Left ventricle myocardium inferior (tissue), 1 donor: ENCODE results near the gene NHERF2. TPM values are rescaled to one million over a fixed set of nuclear protein-coding genes. Genes with fewer than 3 reads are reported as not detected.

Source experiments
- DNase-seq: peaks from one replicate; pipeline ENCODE4 v3.0.0-alpha.2; 2020
- H3K27ac ChIP-seq: fragments of 200-600 bp; replicated peaks from 2 replicates; pipeline ENCODE4 v1.8.0; 2021
- H3K27me3 ChIP-seq: fragments of 200-600 bp; 2 replicates; pipeline ENCODE4 v1.8.0; 2021; ENCODE audit warnings: low read depth
- H3K36me3 ChIP-seq: fragments of 200-600 bp; 2 replicates; pipeline ENCODE4 v1.8.0; 2021
- H3K4me1 ChIP-seq: fragments of 200-600 bp; 2 replicates; pipeline ENCODE4 v1.8.0; 2021
- H3K4me3 ChIP-seq: fragments of 200-600 bp; 2 replicates; pipeline ENCODE4 v1.8.0; 2021; ENCODE audit warnings: mild to moderate bottlenecking, moderate library complexity
- H3K9me3 ChIP-seq: fragments of 200-600 bp; replicated peaks from 2 replicates; pipeline ENCODE4 v1.8.0; 2021
- CTCF ChIP-seq: fragments of 200-600 bp; IDR thresholded peaks from 2 replicates; pipeline ENCODE4 v1.8.0; 2021; ENCODE audit warnings: antibody characterized with exemption, mild to moderate bottlenecking, borderline replicate concordance
- intact Hi-C: fragments of 100-400 bp; cut with micrococcal nuclease; formaldehyde crosslinking; loops from one replicate; pipeline ENCODE4 v1.11.0; 2022
- total RNA-seq: library from RNA; stranded (reverse); fragmentation: NEBNext Ultra II Directional; extraction: Animal tissue kit (Norgen Biotek cat#: 25700); gene quantifications from one replicate; pipeline ENCODE4 v1.2.1, GENCODE V29; 2021
- donor health status: DM: no; HTN: yes; CAD: no; lungs with severe emphysema.

The NHERF2 gene
- total RNA-seq, 1 donor from 2014 or later: 221 TPM

GRCh38 chr16:2072926-2073325, 46.2 kb downstream of the NHERF2 start:
- no peak for TF ChIP-seq CTCF
- Histone ChIP-seq H3K36me3 (peaks cover 91% of the 10 kb centered on the region), H3K27ac (no peak overlapping the region), H3K4me1 (no peaks in the 10 kb centered on the region), H3K4me3 (no peak overlapping the region), H3K9me3 (no peaks in the 10 kb centered on the region), H3K27me3 (no peaks in the 10 kb centered on the region)
- intact Hi-C loops: loop anchor here (10.0 kb wide), 1 partner anchor 172 kb away; no protein-coding TSS in a partner anchor
- no peak for DNase-seq

GRCh38 chr16:2074071-2074470, 47.4 kb downstream of the NHERF2 start:
- no peak for DNase-seq
- intact Hi-C loops: loop anchor here (10.0 kb wide), 1 partner anchor 171 kb away; no protein-coding TSS in a partner anchor
- Histone ChIP-seq H3K27me3 (no peaks in the 10 kb centered on the region), H3K27ac (no peak overlapping the region), H3K36me3 (peaks cover 90% of the 10 kb centered on the region), H3K9me3 (no peaks in the 10 kb centered on the region), H3K4me3 (no peak overlapping the region), H3K4me1 (no peaks in the 10 kb centered on the region)
- TF ChIP-seq CTCF: no peak

GRCh38 chr16:2075631-2076030, 48.9 kb downstream of the NHERF2 start:
- Histone ChIP-seq H3K27me3 (no peaks in the 10 kb centered on the region), H3K4me1 (peaks cover under 1% of the 10 kb centered on the region), H3K36me3 (peaks cover 91% of the 10 kb centered on the region), H3K9me3 (no peaks in the 10 kb centered on the region), H3K27ac (no peak overlapping the region), H3K4me3 (no peak overlapping the region)
- no peak for TF ChIP-seq CTCF
- no peak for DNase-seq
- intact Hi-C loops: loop anchor here (10.0 kb wide), 1 partner anchor 169 kb away; no protein-coding TSS in a partner anchor

GRCh38 chr16:2076072-2076865, 49.6 kb downstream of the NHERF2 start:
- H3K36me3 ChIP-seq: peaks cover 92% of the 10 kb centered on the region
- DNase-seq: no peak
- H3K27me3 ChIP-seq: no peaks in the 10 kb centered on the region
- intact Hi-C loops: loop anchor here (10.0 kb wide), 1 partner anchor 169 kb away; no protein-coding TSS in a partner anchor
- H3K27ac ChIP-seq: no peak overlapping the region
- no peaks in the 10 kb centered on the region for H3K9me3 ChIP-seq
- no peak overlapping the region for H3K4me3 ChIP-seq
- TF ChIP-seq CTCF: no peak
- peaks cover 7% of the 10 kb centered on the region for H3K4me1 ChIP-seq

GRCh38 chr16:2077016-2077415, 50.3 kb downstream of the NHERF2 start:
- no peaks in the 10 kb centered on the region for H3K27me3 ChIP-seq
- H3K9me3 ChIP-seq: no peaks in the 10 kb centered on the region
- no peak for TF ChIP-seq CTCF
- intact Hi-C loops: loop anchor here (10.0 kb wide), 1 partner anchor 168 kb away; no protein-coding TSS in a partner anchor
- H3K36me3 ChIP-seq: peaks cover 93% of the 10 kb centered on the region
- no peak overlapping the region for H3K27ac ChIP-seq
- DNase-seq: no peak
- H3K4me1 ChIP-seq: peaks cover 14% of the 10 kb centered on the region
- H3K4me3 ChIP-seq: no peak overlapping the region
